Sigmoid colon (tissue), 7 donors: ENCODE results near the gene MYO1F. TPM values are rescaled to one million over a fixed set of nuclear protein-coding genes. Genes with fewer than 3 reads are reported as not detected.

Experiments
- DNase-seq: peaks from one replicate; pipeline ENCODE4 v3.0.0-alpha.2; 2019
- H3K27ac ChIP-seq, 4 donors: fragments of 200-600 bp; sonication (generic); one replicate each; pipeline ENCODE4 v1.5.1; 2016 to 2019; ENCODE audit warnings: mild to moderate bottlenecking in 1 of 4
- H3K27me3 ChIP-seq, 3 donors: fragments of 200-600 bp; sonication (generic); one replicate each; pipeline ENCODE4 v1.5.1; 2019; ENCODE audit warnings: mild to moderate bottlenecking in 1 of 3
- H3K36me3 ChIP-seq, 4 donors: fragments of 200-600 bp; sonication (generic); one replicate each; pipeline ENCODE4 v1.5.1; 2016 to 2019
- H3K4me1 ChIP-seq, 4 donors: fragments of 200-600 bp; sonication (generic); one replicate each; pipeline ENCODE4 v1.5.1; 2017 to 2019
- H3K4me3 ChIP-seq, 4 donors: fragments of 200-600 bp; sonication (generic); one replicate each; pipeline ENCODE4 v1.5.1; 2017 to 2019; ENCODE audit warnings: mild to moderate bottlenecking in 2 of 4, moderate library complexity in 1 of 4
- H3K9me3 ChIP-seq, 4 donors: fragments of 200-600 bp in 3 of 4; sonication (generic) in 3 of 4; one replicate each; pipeline versions ENCODE4 v1.5.1 to v1.6.1; 2013 to 2019
- CTCF ChIP-seq, 4 experiments: fragments of 450-650 bp in 3 of 4; fragments of 200-600 bp in 1 of 4; IDR thresholded peaks; one replicate each; pipeline ENCODE4 v1.5.1; 2016 to 2019; ENCODE audit warnings: antibody characterized with exemption in 4 of 4, mild to moderate bottlenecking in 3 of 4, moderate library complexity in 2 of 4
- EP300 ChIP-seq, 4 donors: sonication (generic); formaldehyde crosslinking; IDR thresholded peaks; one replicate each; pipeline ENCODE4 v1.6.1; 2017; ENCODE audit warnings: antibody characterized with exemption in 4 of 4
- POLR2A ChIP-seq, 2 donors: fragments of 450-650 bp; IDR thresholded peaks; one replicate each; pipeline ENCODE4 v1.6.1; 2016; ENCODE audit warnings: antibody characterized with exemption in 2 of 2, mild to moderate bottlenecking in 2 of 2, moderate library complexity in 2 of 2
- POLR2AphosphoS5 ChIP-seq, 4 donors: sonication (generic); formaldehyde crosslinking; IDR thresholded peaks; one replicate each; pipeline ENCODE4 v1.6.1; 2017; ENCODE audit warnings: antibody characterized with exemption in 4 of 4
- WGBS, 2 donors: extraction: QIAGEN DNeasy Blood & Tissue Kit; methylation state at CpG; one replicate each; pipeline ENCODE4 v1.1.7; 2013; 5-methylcytosine and 5-hydroxymethylcytosine counted together
- intact Hi-C: fragments of 100-400 bp; cut with DNase I; formaldehyde crosslinking; loops from one replicate; pipeline ENCODE4 v1.15.1; 2023
- polyA plus RNA-seq, 3 donors: library from polyadenylated mRNA; stranded (reverse); fragments of 200-250 nt; gene quantifications; one replicate each; pipeline ENCODE4 v1.2.3, GENCODE V29; 2013
- total RNA-seq, 4 donors: library from RNA; depleted of rRNA; stranded (reverse); fragments of >200 nt; gene quantifications; one replicate each; pipeline ENCODE4 v1.1.0, GENCODE V29; 2016
- donor health status: healthy with polysubstance abuse.
- donor health status: Bipolar disorder and iron deficiency.
- donor health status: healthy.

Gene MYO1F
- total and polyA plus RNA-seq, 7 donors: 6.6 to 19.4 (median 10.2) TPM

- WGBS, 2 donors: 94 to 96% methylated on average over 11 of the region's 11 CpGs
- DNase-seq: no peak
- Histone ChIP-seq H3K9me3 (no peaks in the 10 kb centered on the region), H3K36me3 (peaks cover 25 to 81% (median 34%) of the 10 kb centered on the region in 4 donors), H3K27me3 (no peaks in the 10 kb centered on the region), H3K27ac (no peak overlapping the region), H3K4me1 (peaks cover 0 to 27% (median 24%) of the 10 kb centered on the region in 4 donors), H3K4me3 (no peak overlapping the region)
- TF ChIP-seq EP300 (IDR thresholded peaks at IDR 0.05) (no peak), POLR2A (IDR thresholded peaks at IDR 0.05) (no peak), POLR2AphosphoS5 (IDR thresholded peaks at IDR 0.05) (no peak), CTCF (IDR thresholded peaks at IDR 0.05) (no peak)
- intact Hi-C loops: no loop called here
Measured at GRCh38 chr19:8482696-8483095, 94.5 kb downstream of the MYO1F start.

- 88 to 89% methylated on average over 6 of the region's 6 CpGs for WGBS, 2 donors
- TF ChIP-seq POLR2A (IDR thresholded peaks at IDR 0.05) (no peak), POLR2AphosphoS5 (IDR thresholded peaks at IDR 0.05) (no peak), CTCF (IDR thresholded peaks at IDR 0.05) (no peak), EP300 (IDR thresholded peaks at IDR 0.05) (no peak)
- peaks cover 0 to 30% (median 25%) of the 10 kb centered on the region in 4 donors for H3K4me1 ChIP-seq
- H3K9me3 ChIP-seq: no peaks in the 10 kb centered on the region
- no peak for DNase-seq
- H3K27me3 ChIP-seq: no peaks in the 10 kb centered on the region
- no peak overlapping the region for H3K4me3 ChIP-seq
- peaks cover 15 to 81% (median 26%) of the 10 kb centered on the region in 4 donors for H3K36me3 ChIP-seq
- intact Hi-C loops: no loop called here
- H3K27ac ChIP-seq: no peak overlapping the region
Measured at GRCh38 chr19:8481616-8482015, 95.6 kb downstream of the MYO1F start.

GRCh38 chr19:8481201-8481600 is 96.0 kb downstream of the MYO1F start:
- WGBS, 2 donors: 72 to 85% methylated on average over 11 of the region's 11 CpGs
- Histone ChIP-seq H3K9me3 (no peaks in the 10 kb centered on the region), H3K27me3 (no peaks in the 10 kb centered on the region), H3K4me3 (no peak overlapping the region), H3K27ac (no peak overlapping the region), H3K36me3 (peaks cover 12 to 81% (median 23%) of the 10 kb centered on the region in 4 donors), H3K4me1 (peaks cover 0 to 30% (median 25%) of the 10 kb centered on the region in 4 donors)
- intact Hi-C loops: no loop called here
- TF ChIP-seq CTCF (IDR thresholded peaks at IDR 0.05): no peak
- no peak for TF ChIP-seq POLR2A (IDR thresholded peaks at IDR 0.05)
- no peak for TF ChIP-seq POLR2AphosphoS5 (IDR thresholded peaks at IDR 0.05)
- no peak for TF ChIP-seq EP300 (IDR thresholded peaks at IDR 0.05)
- DNase-seq: no peak

- intact Hi-C loops: no loop called here
- no peak overlapping the region for H3K4me3 ChIP-seq
- H3K27me3 ChIP-seq: no peaks in the 10 kb centered on the region
- H3K36me3 ChIP-seq: peaks cover 12 to 81% (median 23%) of the 10 kb centered on the region in 4 donors
- WGBS, 2 donors: 61 to 80% methylated on average over 3 of the region's 3 CpGs
- no peaks in the 10 kb centered on the region for H3K9me3 ChIP-seq
- no peak for TF ChIP-seq EP300 (IDR thresholded peaks at IDR 0.05)
- TF ChIP-seq POLR2AphosphoS5 (IDR thresholded peaks at IDR 0.05): no peak
- no peak for TF ChIP-seq CTCF (IDR thresholded peaks at IDR 0.05)
- TF ChIP-seq POLR2A (IDR thresholded peaks at IDR 0.05): no peak
- peak overlapping the region in 1 of 4 donors; percentile 32 for H3K27ac ChIP-seq
- H3K4me1 ChIP-seq: peaks cover 0 to 30% (median 23%) of the 10 kb centered on the region in 4 donors
- DNase-seq: no peak
Measured at GRCh38 chr19:8478598-8478997, 98.6 kb downstream of the MYO1F start.

DNA sequence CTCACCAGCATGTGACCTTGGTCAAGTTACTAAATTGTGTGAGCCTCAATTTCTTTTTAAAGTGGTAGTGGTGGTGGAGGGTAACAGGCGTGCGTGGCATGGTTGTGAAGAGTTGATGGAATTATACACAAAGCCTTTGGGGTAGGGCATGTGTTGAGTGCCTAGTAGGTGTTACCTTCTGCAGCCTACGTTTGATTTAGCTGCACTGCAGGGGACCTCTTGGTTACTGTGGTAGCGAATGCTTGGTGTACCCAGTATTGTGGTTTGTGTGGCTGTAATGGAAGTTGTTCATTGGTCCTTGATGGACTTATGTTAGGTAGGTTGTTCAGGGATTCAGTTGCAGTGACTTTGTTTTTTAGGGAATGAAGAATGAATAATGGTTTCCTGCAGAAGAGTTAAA is 99.4 kb downstream of the MYO1F start:
- Histone ChIP-seq H3K9me3 (no peaks in the 10 kb centered on the region), H3K4me3 (no peak overlapping the region), H3K27ac (peak overlapping the region in 1 of 4 donors; percentile 32), H3K27me3 (no peaks in the 10 kb centered on the region), H3K36me3 (peaks cover 11 to 81% (median 27%) of the 10 kb centered on the region in 4 donors), H3K4me1 (peaks cover 0 to 30% (median 21%) of the 10 kb centered on the region in 4 donors)
- TF ChIP-seq CTCF (IDR thresholded peaks at IDR 0.05) (no peak), EP300 (IDR thresholded peaks at IDR 0.05) (no peak), POLR2A (IDR thresholded peaks at IDR 0.05) (no peak)
- WGBS, 2 donors: 68 to 85% methylated on average over 4 of the region's 4 CpGs
- no peak for DNase-seq
- intact Hi-C loops: no loop called here
